GM12874 (cell line): ENCODE results near the gene PCDH9.

Source experiments
- CTCF ChIP-seq: IDR thresholded peaks from 2 replicates; pipeline ENCODE4 v1.5.1; 2011; ENCODE audit warnings: low read depth, mild to moderate bottlenecking, control low read depth, low read length, moderate library complexity; ENCODE audit not compliant: insufficient read depth

Gene PCDH9

GRCh38 chr13:66501181-66501580 lies 729.0 kb downstream of the PCDH9 start:
- TF ChIP-seq CTCF = no peak

GRCh38 chr13:66492479-66492878 lies 737.7 kb downstream of the PCDH9 start:
- peak; percentile 26; the same call in 1 of the 2 replicates for TF ChIP-seq CTCF

GRCh38 chr13:66491251-66491650 lies 738.9 kb downstream of the PCDH9 start:
- TF ChIP-seq CTCF = no peak

- no peak for TF ChIP-seq CTCF
Measured at GRCh38 chr13:66489586-66489985, 740.5 kb downstream of the PCDH9 start.

GRCh38 chr13:66489172-66489571 lies 741.0 kb downstream of the PCDH9 start:
- no peak for TF ChIP-seq CTCF

- no peak for TF ChIP-seq CTCF
Measured at GRCh38 chr13:66483712-66484111, 746.4 kb downstream of the PCDH9 start.

GRCh38 chr13:66482836-66483235 lies 747.3 kb downstream of the PCDH9 start:
- no peak for TF ChIP-seq CTCF

- no peak for TF ChIP-seq CTCF
Measured at GRCh38 chr13:66477816-66478215, 752.3 kb downstream of the PCDH9 start.
